ENCODE measurements around the gene NR1D1.

The NR1D1 gene

DNA sequence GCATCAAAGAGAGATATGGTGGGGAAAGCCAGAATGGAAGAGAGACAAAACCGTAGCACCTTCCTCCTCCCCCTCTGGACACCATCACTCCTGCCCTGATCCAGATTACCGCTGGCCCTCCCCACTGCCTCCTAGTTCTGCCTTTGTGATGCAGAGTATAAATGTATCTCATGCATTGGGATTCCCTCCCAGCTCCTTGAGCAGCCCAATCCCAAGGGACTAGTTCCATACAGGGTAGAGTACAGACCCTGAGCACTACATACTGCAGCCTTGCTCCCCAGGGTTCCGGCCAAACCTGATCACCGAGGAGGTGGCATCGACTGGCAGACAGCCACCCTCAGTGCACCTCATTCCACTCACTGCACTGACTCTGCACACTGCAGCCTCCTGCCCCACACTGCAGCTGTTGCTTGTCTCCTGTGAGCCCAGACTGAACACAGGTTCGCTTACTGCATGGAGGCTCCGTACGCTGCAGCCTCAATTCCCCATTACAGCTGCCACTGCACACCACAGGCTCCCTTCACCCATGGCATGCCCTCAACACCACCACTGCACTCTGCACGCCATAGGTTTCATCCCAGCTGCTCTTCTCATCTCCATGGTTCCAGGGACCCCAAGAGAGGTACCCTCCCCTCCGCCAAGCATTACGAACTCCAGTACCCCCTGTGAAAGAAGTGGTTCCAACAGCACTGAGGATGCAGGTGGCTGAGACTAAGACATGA lies 39.3 kb downstream of the NR1D1 start:
- DNase-seq = no peak

DNA sequence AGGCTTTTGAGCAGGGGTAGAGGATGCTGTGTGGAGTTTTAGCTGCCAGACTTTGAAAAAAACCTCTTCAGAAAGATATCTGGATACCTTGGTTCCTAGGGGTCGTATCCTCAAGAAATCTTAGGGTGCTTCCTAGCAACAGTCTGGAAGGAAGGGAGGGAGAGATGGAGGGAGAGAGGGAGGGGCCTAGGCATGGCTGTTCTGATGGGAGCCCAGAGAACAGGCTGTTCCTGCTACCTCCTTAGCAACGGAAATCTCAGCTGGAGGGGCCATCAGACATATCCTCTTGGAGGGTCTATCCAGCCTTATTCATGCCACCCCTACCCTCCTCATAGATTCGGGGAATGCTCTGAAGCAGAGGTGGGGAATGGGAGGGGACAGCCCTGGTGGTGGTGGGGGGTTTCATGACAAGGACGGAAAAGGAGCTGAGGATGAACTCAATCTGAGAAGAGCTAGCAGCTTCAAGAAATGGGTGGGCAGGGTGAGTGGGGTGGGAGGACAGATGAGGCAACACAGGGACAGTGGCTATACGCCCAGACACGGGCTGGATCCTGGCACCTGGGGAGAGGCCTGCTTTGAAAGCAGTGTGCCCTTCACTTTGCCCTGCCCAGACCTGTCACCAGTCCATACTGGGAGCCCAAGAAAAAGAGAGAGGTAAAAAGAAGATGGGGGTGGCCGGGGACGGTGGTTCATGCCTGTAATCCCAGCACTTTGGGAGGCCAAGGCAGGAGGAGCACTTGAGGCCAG lies 40.5 kb downstream of the NR1D1 start:
- no peak for DNase-seq

DNA sequence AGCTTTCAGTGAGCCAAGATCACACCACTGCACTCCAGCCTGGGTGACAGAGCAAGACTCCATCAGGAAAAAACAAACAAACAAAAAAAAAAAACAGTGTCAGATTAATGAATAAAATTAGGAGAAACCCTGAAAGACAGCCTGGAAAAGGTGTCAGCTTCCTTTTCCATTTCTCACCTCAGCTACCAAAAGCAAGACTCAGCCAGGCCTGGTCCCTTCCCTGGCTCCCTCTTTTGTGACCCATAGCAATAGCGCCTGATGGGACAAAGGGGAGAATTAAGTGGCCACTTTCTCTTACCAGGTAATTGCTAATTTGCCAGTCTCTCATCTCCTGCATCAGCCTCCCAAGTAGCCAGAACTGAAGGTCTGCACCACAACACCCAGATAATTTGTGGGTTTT lies 41.5 kb downstream of the NR1D1 start:
- DNase-seq = no peak

DNA sequence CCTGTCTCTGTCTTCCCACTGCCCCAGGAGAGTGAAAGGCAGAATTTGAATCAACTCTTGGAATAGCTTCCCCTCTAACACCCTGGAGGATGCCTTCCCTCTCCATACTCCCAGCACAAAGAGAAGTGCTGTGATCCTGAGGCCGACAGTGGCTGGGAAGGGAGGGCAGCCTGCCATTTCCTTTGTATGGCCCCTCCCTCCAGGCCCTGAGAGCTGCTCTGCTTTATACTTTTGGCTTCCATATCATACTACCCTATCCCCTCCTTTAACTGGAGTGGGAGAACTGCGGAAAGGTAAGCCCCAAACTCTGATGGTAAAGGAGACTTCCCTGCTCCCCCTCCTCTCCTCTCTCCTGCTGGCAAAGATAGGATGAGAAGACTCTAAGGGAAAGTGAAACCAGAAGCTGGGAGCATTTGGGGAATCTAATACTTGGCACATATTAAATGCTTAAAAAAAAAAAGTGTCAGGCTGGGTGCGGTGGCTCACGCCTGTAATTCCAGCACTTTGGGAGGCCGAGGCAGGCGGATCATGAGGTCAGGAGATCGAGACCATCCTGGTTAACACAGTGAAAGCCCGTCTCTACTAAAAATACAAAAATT lies 42.1 kb downstream of the NR1D1 start:
- no peak for DNase-seq

DNA sequence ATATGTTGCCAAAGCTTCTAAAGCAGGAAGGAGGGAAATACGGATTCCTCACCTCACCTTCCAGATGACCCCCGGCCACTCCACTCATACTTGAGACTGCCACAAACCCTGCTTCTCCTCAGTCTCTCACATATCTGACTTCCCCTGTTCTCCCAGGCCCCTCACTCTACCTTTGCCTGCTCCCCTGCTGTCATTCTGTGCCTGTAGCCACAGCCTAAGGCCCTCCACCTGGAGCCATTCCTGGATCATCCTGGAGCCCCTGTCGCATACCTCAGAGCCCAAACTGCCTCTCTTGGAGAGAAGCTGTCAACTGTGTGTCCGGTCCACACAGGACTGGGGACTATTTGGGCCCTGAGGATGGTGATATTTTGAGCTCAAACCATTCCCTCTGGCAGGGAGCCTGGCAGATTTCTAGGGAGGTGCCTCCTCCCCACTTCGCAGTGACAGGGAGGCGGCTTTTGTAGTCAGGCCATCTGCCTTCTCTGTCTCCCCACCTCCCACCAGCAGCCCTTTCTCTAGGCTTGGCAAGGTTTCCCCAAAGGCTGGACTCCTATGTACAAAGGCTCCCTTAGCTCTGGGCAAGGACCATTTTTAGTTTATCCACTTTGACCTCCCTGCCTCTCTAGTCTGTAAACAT lies 43.9 kb downstream of the NR1D1 start:
- no peak for DNase-seq

All from stimulated activated CD4-positive, alpha-beta T cell treated with anti-CD3 and anti-CD28 coated beads, Interleukin-12 subunit alpha, Interleukin-12 subunit beta, amount 100 ng/mL, for 4 hours (primary cell).